Spinal cord (tissue), 10 donors: ENCODE data around the gene GDF3. TPM values are rescaled to one million over a fixed set of nuclear protein-coding genes. Genes with fewer than 3 reads are reported as not detected.

Experiments used
- DNase-seq, 6 donors: peaks; one replicate each; pipeline versions ENCODE4 v3.0.0 to v3.0.0-alpha.2; 2013 to 2015; ENCODE audit warnings: low spot score in 6 of 6, low read depth in 4 of 6
- H3K27ac ChIP-seq: one replicate; pipeline ENCODE4 v1.5.1; 2013; ENCODE audit warnings: low read depth, low read length, control low read depth
- H3K27me3 ChIP-seq: one replicate; pipeline ENCODE4 v1.6.1; 2013; ENCODE audit warnings: low read length; ENCODE audit not compliant: control insufficient read depth, insufficient read depth
- H3K36me3 ChIP-seq: one replicate; pipeline ENCODE4 v1.6.1; 2013; ENCODE audit warnings: low read length; ENCODE audit not compliant: control insufficient read depth, insufficient read depth
- H3K4me1 ChIP-seq: one replicate; pipeline ENCODE4 v1.6.1; 2013; ENCODE audit warnings: low read length; ENCODE audit not compliant: control insufficient read depth, insufficient read depth
- H3K4me3 ChIP-seq: one replicate; pipeline ENCODE4 v1.5.1; 2013; ENCODE audit warnings: low read depth, low read length, control low read depth
- H3K9me3 ChIP-seq: one replicate; pipeline ENCODE4 v1.6.1; 2013; ENCODE audit warnings: low read length; ENCODE audit not compliant: control insufficient read depth, insufficient read depth
- WGBS: methylation state at CpG from one replicate; pipeline ENCODE4 v1.1.5; 2013; ENCODE audit warnings: missing lambda C conversion rate; ENCODE audit not compliant: insufficient coverage; 5-methylcytosine and 5-hydroxymethylcytosine counted together
- polyA plus RNA-seq, 2 donors: library from polyadenylated mRNA; unstranded; fragments of 120-200 nt; gene quantifications; one replicate each; pipeline ENCODE4 v1.2.1, GENCODE V29; 2013; ENCODE audit not compliant: insufficient read length in 2 of 2
- total RNA-seq, 2 donors: library from RNA; depleted of rRNA in 1 of 2; stranded (reverse); fragments of 120-200 nt in 1 of 2; fragments of >200 nt in 1 of 2; gene quantifications; one replicate each; pipeline versions ENCODE4 v1.2.3 to v1.2.4, GENCODE V29; 2013 to 2014
- donor health status: healthy.

Gene GDF3
- total and polyA plus RNA-seq, 4 donors: 0.12 to 1.1 (median 0.28) TPM; not detected in 1

DNA sequence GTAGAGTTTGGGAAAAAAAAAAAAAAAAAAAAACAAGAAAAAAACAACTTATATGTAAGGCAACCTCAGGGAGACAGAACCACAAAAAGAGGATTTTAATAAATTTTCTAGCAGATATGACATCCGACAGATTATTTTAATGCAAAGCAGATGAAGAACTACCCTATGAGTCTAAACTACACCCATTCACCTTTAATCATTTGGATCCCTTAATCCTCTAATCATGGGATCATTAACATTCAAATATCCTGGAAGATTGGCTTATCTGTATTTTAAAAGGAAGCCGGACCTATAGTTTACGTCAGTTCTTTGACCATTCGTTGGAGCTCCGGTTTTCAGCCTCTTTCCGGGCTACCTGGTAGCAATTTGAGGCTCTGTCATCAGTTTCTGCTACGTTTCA lies 15.6 kb upstream of the GDF3 start, which contains the start of gene DPPA3:
Gene DPPA3, plus strand, starts transcription at position 301 of the 400 bp plus-strand sequence. CDS start 138 bp downstream, outside the sequence.
- Histone ChIP-seq H3K27me3 (no peaks in the 10 kb centered on the region), H3K27ac (no peak within 1 kb of the TSS), H3K36me3 (no peaks in the 10 kb centered on the region), H3K4me1 (no peaks in the 10 kb centered on the region), H3K4me3 (no peak within 1 kb of the TSS), H3K9me3 (no peaks in the 10 kb centered on the region)
- WGBS: 92% methylated on average over 5 of the region's 7 CpGs
- DNase-seq: no peak

- DNase-seq: no peak
- Histone ChIP-seq H3K4me1 (no peaks in the 10 kb centered on the region), H3K4me3 (no peak overlapping the region), H3K36me3 (no peaks in the 10 kb centered on the region), H3K27me3 (no peaks in the 10 kb centered on the region), H3K9me3 (no peaks in the 10 kb centered on the region), H3K27ac (no peak overlapping the region)
- WGBS: 77% methylated on average over 7 of the region's 8 CpGs
These were observed 14.5 kb upstream of the GDF3 start for GRCh38 chr12:7709969-7710675.

DNA sequence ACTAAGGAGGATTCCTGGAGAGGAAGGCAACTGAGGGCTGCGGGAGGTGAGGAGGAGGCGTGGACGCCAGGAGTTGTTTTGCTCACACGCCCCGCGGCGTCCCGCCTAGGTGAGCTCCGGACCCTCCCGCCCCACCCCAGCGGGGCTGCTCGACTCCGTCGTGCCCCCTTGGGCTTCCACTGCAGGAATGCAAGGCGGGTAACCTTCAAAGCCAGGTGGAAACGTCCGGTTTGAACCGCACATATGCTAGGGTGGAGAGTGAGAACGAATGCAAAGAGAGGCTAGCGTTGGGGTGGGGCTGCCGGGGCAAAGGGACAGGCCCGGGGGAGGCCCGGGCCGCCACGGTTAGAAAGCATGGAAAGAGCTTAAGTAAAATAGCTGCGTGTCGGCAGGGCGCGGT lies 10.3 kb upstream of the GDF3 start:
- Histone ChIP-seq H3K27me3 (no peaks in the 10 kb centered on the region), H3K4me1 (no peaks in the 10 kb centered on the region), H3K36me3 (no peaks in the 10 kb centered on the region), H3K4me3 (no peak overlapping the region), H3K9me3 (no peaks in the 10 kb centered on the region), H3K27ac (no peak overlapping the region)
- DNase-seq: no peak
- WGBS: 89% methylated on average over 29 of the region's 29 CpGs

DNA sequence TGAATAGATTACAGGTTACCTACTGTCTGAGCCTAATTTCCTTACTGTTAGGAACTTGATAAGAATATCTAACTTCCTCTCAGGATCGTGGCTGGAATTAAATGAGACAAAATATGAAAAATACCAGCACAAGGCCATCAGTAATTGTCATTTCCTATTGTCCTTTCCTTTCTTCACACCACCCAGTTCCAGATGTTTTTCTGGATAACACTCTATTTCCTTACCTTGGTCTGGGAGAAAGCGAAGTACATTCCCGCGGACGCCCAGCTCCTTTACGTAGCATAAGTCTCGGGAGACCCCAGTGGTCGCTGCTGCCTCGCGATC lies 376 bp downstream of the GDF3 start:
- Histone ChIP-seq H3K4me1 (peaks cover 7% of the 10 kb centered on the region), H3K36me3 (no peaks in the 10 kb centered on the region), H3K27ac (no peak overlapping the region), H3K4me3 (no peak overlapping the region), H3K27me3 (no peaks in the 10 kb centered on the region), H3K9me3 (no peaks in the 10 kb centered on the region)
- 70% methylated on average over 5 of the region's 10 CpGs for WGBS
- DNase-seq: no peak

- WGBS: 100% methylated on average over 1 of the region's 3 CpGs
These were observed 879 bp downstream of the GDF3 start for GRCh38 chr12:7694556-7695236.

DNA sequence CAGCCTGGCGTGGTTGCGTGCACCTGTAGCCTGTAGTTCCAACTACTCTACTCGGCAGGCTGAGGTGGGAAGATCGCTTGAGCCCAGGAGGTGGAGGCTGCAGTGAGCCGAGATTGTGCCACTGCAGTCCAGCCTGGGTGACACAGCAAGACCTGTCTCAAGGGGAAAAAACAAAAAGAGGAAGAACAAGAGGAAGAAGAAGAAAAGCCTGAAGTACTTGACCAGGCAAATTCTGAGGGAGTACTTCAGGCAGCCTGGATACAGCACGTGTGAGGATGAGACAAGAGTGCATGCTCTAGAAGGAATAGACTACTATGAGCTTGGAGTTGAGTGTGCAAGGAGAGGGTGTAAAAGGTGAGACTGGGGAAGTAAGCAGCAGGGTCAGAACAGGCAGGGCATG lies 1.8 kb downstream of the GDF3 start:
- Histone ChIP-seq H3K27me3 (no peaks in the 10 kb centered on the region), H3K4me1 (peaks cover 7% of the 10 kb centered on the region), H3K36me3 (no peaks in the 10 kb centered on the region), H3K4me3 (no peak overlapping the region), H3K9me3 (no peaks in the 10 kb centered on the region), H3K27ac (no peak overlapping the region)
- no peak for DNase-seq
- 86% methylated on average over 6 of the region's 6 CpGs for WGBS

More at GRCh38 chr12:7694556-7695236, 879 bp downstream of the GDF3 start:
- no peak overlapping the region for H3K27ac ChIP-seq
- no peak overlapping the region for H3K4me3 ChIP-seq
- no peaks in the 10 kb centered on the region for H3K27me3 ChIP-seq
- no peaks in the 10 kb centered on the region for H3K9me3 ChIP-seq
- no peak for DNase-seq
- no peaks in the 10 kb centered on the region for H3K36me3 ChIP-seq
- peaks cover 7% of the 10 kb centered on the region for H3K4me1 ChIP-seq

DNA sequence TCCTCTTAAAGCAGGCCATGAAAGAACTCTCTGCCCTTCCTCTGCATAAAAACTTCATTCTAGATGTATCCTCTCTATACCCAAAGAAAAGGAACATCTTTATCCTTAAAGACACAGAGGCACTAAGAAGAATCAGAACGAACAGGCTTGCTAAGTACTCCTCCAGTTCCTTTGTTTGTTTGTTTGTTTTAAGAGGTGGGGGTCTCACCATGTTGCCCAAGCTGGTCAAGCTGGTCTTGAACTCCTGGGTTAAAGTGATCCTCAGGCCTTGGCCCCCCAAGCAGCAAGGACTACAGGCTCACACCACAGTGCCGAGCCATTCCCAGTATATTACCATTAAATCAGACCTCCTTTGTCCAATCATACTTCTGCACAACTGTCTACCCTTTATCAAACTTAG lies 14.0 kb downstream of the GDF3 start:
- H3K27me3 ChIP-seq: no peaks in the 10 kb centered on the region
- no peak overlapping the region for H3K27ac ChIP-seq
- H3K9me3 ChIP-seq: no peaks in the 10 kb centered on the region
- no peaks in the 10 kb centered on the region for H3K4me1 ChIP-seq
- H3K36me3 ChIP-seq: no peaks in the 10 kb centered on the region
- WGBS: 77% methylated on average over 1 of the region's 2 CpGs
- no peak for DNase-seq
- H3K4me3 ChIP-seq: no peak overlapping the region

GRCh38 chr12:7679251-7680045 lies 16.1 kb downstream of the GDF3 start:
- H3K4me1 ChIP-seq: no peaks in the 10 kb centered on the region
- H3K4me3 ChIP-seq: no peak overlapping the region
- no peak for DNase-seq
- no peaks in the 10 kb centered on the region for H3K36me3 ChIP-seq
- no peak overlapping the region for H3K27ac ChIP-seq
- WGBS: 91% methylated on average over 4 of the region's 9 CpGs
- H3K27me3 ChIP-seq: no peaks in the 10 kb centered on the region
- H3K9me3 ChIP-seq: no peaks in the 10 kb centered on the region

DNA sequence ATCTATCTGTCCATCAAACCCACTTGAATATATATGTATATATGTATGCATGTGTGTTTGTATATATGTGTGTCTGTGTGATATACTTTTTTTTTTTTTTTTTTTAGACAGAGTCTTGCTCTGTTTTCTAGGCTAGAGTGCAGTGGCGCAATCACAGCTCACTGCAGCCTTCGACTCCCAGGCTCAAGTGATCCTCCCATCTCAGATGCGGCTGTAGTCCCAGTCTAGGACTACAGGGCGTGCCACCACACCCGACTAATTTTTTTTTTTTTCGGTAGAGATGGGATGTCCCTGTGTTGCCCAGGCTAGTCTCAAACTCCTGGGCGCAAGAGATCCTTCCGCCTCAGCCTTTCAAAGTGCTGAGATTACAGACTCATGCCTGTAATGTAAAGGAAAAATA lies 16.8 kb downstream of the GDF3 start:
- H3K27ac ChIP-seq: no peak overlapping the region
- no peaks in the 10 kb centered on the region for H3K9me3 ChIP-seq
- H3K4me3 ChIP-seq: no peak overlapping the region
- no peaks in the 10 kb centered on the region for H3K36me3 ChIP-seq
- no peak for DNase-seq
- WGBS: 97% methylated on average over 5 of the region's 8 CpGs
- H3K27me3 ChIP-seq: no peaks in the 10 kb centered on the region
- H3K4me1 ChIP-seq: no peaks in the 10 kb centered on the region
